ENCODE results near the gene MIDN. TPM values are rescaled to one million over a fixed set of nuclear protein-coding genes. Genes with fewer than 3 reads are reported as not detected.

Gene MIDN
- total RNA-seq, 1 experiment from 2014 or later: 286 TPM

DNA sequence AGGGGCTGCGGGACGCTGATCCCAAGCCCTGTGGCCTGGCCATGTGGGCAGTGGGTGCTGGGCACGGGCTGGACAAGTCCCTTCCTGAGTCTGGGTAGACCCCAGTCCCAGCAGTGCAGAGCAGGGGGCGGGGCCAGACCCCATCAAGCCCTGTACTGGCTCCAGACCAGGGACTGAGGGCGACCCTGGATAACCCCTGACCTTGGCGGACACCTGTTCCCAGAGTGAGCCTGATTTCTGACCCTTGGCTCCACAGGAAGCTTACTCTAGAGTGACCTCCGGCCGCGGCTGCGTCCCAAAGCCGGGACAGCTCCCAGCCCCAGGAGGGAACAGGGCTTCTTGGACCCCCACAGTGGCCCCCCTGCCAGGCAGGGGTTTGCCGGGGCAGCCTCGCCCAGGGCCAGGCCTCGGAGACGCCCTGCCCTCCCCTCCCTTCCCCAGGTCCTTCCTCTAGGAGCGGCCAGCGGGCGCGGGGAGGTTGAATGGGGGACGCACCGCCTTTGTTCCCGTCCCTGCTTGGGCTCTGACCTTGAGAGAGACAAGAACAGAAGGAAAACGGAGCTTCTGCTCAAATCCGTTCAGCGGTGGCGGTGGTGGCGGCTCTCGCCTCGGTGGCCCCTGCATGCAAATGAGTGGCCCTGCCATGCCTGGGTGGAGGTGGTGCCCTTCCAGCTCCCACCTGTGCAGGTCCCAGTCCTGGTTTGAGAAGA, 35.0 kb downstream of the MIDN start:
- WGBS (ENCODE audit: extremely low coverage, insufficient read length, low lambda C conversion rate): no CpG with 5 or more reads among the region's 29 CpGs
- H2BK120ac ChIP-seq (ENCODE audit: low read depth, low read length, poor library complexity, severe bottlenecking): no peak overlapping the region
- H3K79me1 ChIP-seq (ENCODE audit: insufficient read depth, low read depth, low read length, poor library complexity, severe bottlenecking): no peaks in the 10 kb centered on the region
- no peaks in the 10 kb centered on the region for H3K79me2 ChIP-seq (ENCODE audit: insufficient read depth, low read length)
- H3K23me2 ChIP-seq (ENCODE audit: insufficient read length, low read depth, low read length, poor library complexity, severe bottlenecking): peaks cover 4% of the 10 kb centered on the region
- DNase-seq: no peak
- no peaks in the 10 kb centered on the region for H3K9me3 ChIP-seq (ENCODE audit: control insufficient read depth, low read depth, low read length)
- H3K4me2 ChIP-seq (ENCODE audit: insufficient read depth, insufficient read length, low read length): no peak overlapping the region
- no peak overlapping the region for H2AK5ac ChIP-seq (ENCODE audit: insufficient read length, low read length)
- H3K27me3 ChIP-seq (ENCODE audit: insufficient read depth, low read length): no peaks in the 10 kb centered on the region
- H4K20me1 ChIP-seq (ENCODE audit: control insufficient read depth, insufficient read depth, insufficient read length): no peaks in the 10 kb centered on the region
- no peaks in the 10 kb centered on the region for H3K4me1 ChIP-seq (ENCODE audit: insufficient read depth, low read length)
- no peak overlapping the region for H3K9ac ChIP-seq (ENCODE audit: extremely low read depth, insufficient read length, low read length)
- no peaks in the 10 kb centered on the region for H3K9me3 Mint-ChIP-seq
- peaks cover 10 to 24% of the 10 kb centered on the region in 2 experiments for H3K4me1 Mint-ChIP-seq
- H3K56ac ChIP-seq (ENCODE audit: insufficient read length, low read depth, low read length): no peak overlapping the region
- H3K18ac ChIP-seq (ENCODE audit: insufficient read length, low read depth, low read length): no peak overlapping the region
- H3K27ac Mint-ChIP-seq: no peak overlapping the region
- no peak overlapping the region for H3K4ac ChIP-seq (ENCODE audit: low read depth, low read length)
- no peak overlapping the region for H4K91ac ChIP-seq (ENCODE audit: insufficient read length, low read depth, low read length)
- TF ChIP-seq, protein P1, sequence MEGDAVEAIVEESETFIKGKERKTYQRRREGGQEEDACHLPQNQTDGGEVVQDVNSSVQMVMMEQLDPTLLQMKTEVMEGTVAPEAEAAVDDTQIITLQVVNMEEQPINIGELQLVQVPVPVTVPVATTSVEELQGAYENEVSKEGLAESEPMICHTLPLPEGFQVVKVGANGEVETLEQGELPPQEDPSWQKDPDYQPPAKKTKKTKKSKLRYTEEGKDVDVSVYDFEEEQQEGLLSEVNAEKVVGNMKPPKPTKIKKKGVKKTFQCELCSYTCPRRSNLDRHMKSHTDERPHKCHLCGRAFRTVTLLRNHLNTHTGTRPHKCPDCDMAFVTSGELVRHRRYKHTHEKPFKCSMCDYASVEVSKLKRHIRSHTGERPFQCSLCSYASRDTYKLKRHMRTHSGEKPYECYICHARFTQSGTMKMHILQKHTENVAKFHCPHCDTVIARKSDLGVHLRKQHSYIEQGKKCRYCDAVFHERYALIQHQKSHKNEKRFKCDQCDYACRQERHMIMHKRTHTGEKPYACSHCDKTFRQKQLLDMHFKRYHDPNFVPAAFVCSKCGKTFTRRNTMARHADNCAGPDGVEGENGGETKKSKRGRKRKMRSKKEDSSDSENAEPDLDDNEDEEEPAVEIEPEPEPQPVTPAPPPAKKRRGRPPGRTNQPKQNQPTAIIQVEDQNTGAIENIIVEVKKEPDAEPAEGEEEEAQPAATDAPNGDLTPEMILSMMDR (conservative IDR thresholded peaks at IDR 0.05): no peak
- peaks cover 0 to 19% (median 5%) of the 10 kb centered on the region in 3 experiments; a peak in 4 of 7 replicates for H3K36me3 Mint-ChIP-seq (ENCODE audit: insufficient read depth in 1 of 3, low read depth in 3 of 3)
- H2BK20ac ChIP-seq (ENCODE audit: low read depth, low read length, poor library complexity, severe bottlenecking): no peak overlapping the region
- no peak overlapping the region for H3K14ac ChIP-seq (ENCODE audit: insufficient read depth, low read length)
- H4K5ac ChIP-seq (ENCODE audit: insufficient read length, low read depth, low read length): no peak overlapping the region
- H2BK12ac ChIP-seq (ENCODE audit: insufficient read length, low read depth, low read length): no peak overlapping the region
- H3K27ac ChIP-seq (ENCODE audit: insufficient read length, low read depth, low read length): no peak overlapping the region
- H3K27me3 Mint-ChIP-seq (ENCODE audit: low read depth): peaks cover 15% of the 10 kb centered on the region
- no peak overlapping the region for H3K23ac ChIP-seq (ENCODE audit: insufficient read length, low read depth, low read length)
- H3T11ph ChIP-seq (ENCODE audit: low read length): no peak overlapping the region
- no peak overlapping the region for H4K8ac ChIP-seq (replicated peaks; ENCODE audit: insufficient read length, low read depth, low read length)
- H3K4me3 Mint-ChIP-seq: no peak overlapping the region
- H2AFZ ChIP-seq (ENCODE audit: low read length): no peak overlapping the region
- H2BK15ac ChIP-seq (ENCODE audit: low read depth, low read length): no peak overlapping the region
- H2BK5ac ChIP-seq (ENCODE audit: insufficient read length, low read length): no peak overlapping the region

All from H9 (cell line).